Mesodermal cell (in vitro differentiated cells): ENCODE measurements around the gene NES.
A peak's percentile ranks its signal among the peaks of the same experiment; 100 is the strongest.

ENCODE experiments used
- H3K27ac ChIP-seq: 2 replicates; pipeline ENCODE4 v1.7.0; 2013; ENCODE audit warnings: mild to moderate bottlenecking, low read depth, low read length, moderate library complexity; ENCODE audit not compliant: severe bottlenecking
- H3K36me3 ChIP-seq: 2 replicates; pipeline ENCODE4 v1.7.1; 2013; ENCODE audit warnings: mild to moderate bottlenecking, low read length, moderate library complexity; ENCODE audit not compliant: control insufficient read depth, insufficient read depth
- H3K4me1 ChIP-seq: one replicate; pipeline ENCODE4 v1.7.1; 2013; ENCODE audit warnings: mild to moderate bottlenecking, low read length; ENCODE audit not compliant: insufficient read depth, control insufficient read depth, poor library complexity, severe bottlenecking
- H3K4me3 ChIP-seq: 2 replicates; pipeline ENCODE4 v1.7.0; 2013; ENCODE audit warnings: low read length, control low read depth, mild to moderate bottlenecking; ENCODE audit not compliant: insufficient read depth, poor library complexity, severe bottlenecking; ENCODE audit errors: extremely low read depth
- H3K9me3 ChIP-seq: 2 replicates; pipeline ENCODE4 v1.7.1; 2013; ENCODE audit warnings: mild to moderate bottlenecking, low read length, moderate library complexity; ENCODE audit not compliant: control insufficient read depth
- WGBS, 2 experiments: methylation state at CpG; one replicate each; pipeline ENCODE4 v1.1.5; 2013; ENCODE audit warnings: missing lambda C conversion rate in 2 of 2; ENCODE audit not compliant: insufficient coverage in 2 of 2; 5-methylcytosine and 5-hydroxymethylcytosine counted together

NES gene

GRCh38 chr1:156659988-156660751 is 17.0 kb downstream of the NES start:
- H3K9me3 ChIP-seq: no peaks in the 10 kb centered on the region
- peak overlapping the region; percentile 97 for H3K27ac ChIP-seq
- 25 to 28% methylated on average over 23 to 27 of the region's 38 CpGs for WGBS, 2 experiments
- H3K4me3 ChIP-seq: peak overlapping the region; percentile 21
- H3K36me3 ChIP-seq: no peaks in the 10 kb centered on the region
- peaks cover 68% of the 10 kb centered on the region for H3K4me1 ChIP-seq

GRCh38 chr1:156659661-156659987 is 17.6 kb downstream of the NES start:
- no peak overlapping the region for H3K4me3 ChIP-seq
- peaks cover 64% of the 10 kb centered on the region for H3K4me1 ChIP-seq
- H3K9me3 ChIP-seq: no peaks in the 10 kb centered on the region
- no peaks in the 10 kb centered on the region for H3K36me3 ChIP-seq
- H3K27ac ChIP-seq: no peak overlapping the region
- 31 to 45% methylated on average over 5 to 6 of the region's 6 CpGs for WGBS, 2 experiments

DNA sequence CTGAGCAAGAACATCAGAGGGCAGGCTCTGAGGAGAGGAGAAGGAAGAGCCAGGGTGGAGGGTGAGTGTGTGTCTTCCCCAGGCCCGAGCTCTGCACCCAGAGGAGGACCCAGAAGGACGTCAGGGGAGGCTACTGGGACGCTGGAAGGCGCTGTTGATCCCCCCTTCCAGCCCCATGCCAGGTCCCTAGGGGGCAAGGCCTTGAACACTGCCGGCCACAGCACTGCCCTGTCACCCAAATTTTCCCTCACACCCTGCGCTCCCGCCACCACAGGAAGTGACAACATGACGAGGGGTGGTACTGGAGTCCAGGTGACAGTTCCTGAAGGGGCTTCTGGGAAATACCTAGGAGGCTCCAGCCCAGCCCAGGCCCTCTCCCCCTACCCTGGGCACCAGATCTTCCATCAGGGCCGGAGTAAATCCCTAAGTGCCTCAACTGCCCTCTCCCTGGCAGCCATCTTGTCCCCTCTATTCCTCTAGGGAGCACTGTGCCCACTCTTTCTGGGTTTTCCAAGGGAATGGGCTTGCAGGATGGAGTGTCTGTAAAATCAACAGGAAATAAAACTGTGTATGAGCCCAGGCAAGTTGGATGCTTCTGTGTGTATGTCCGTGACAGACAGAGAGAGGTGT is 18.1 kb downstream of the NES start:
- H3K27ac ChIP-seq: no peak overlapping the region
- H3K36me3 ChIP-seq: no peaks in the 10 kb centered on the region
- WGBS, 2 experiments: 90 to 91% methylated on average over 5 to 9 of the region's 10 CpGs
- peaks cover 58% of the 10 kb centered on the region for H3K4me1 ChIP-seq
- H3K4me3 ChIP-seq: no peak overlapping the region
- H3K9me3 ChIP-seq: no peaks in the 10 kb centered on the region

- peaks cover 54% of the 10 kb centered on the region for H3K4me1 ChIP-seq
- H3K36me3 ChIP-seq: no peaks in the 10 kb centered on the region
- no peaks in the 10 kb centered on the region for H3K9me3 ChIP-seq
- WGBS, 2 experiments: 91 to 92% methylated on average over 14 of the region's 14 CpGs
- H3K27ac ChIP-seq: no peak overlapping the region
- no peak overlapping the region for H3K4me3 ChIP-seq
These were observed 18.7 kb downstream of the NES start for GRCh38 chr1:156658496-156658895.

- peaks cover 47% of the 10 kb centered on the region for H3K4me1 ChIP-seq
- H3K9me3 ChIP-seq: no peaks in the 10 kb centered on the region
- no peak overlapping the region for H3K4me3 ChIP-seq
- WGBS, 2 experiments: 34 to 54% methylated on average over 8 to 15 of the region's 15 CpGs
- H3K27ac ChIP-seq: no peak overlapping the region
- H3K36me3 ChIP-seq: no peaks in the 10 kb centered on the region
These were observed 19.4 kb downstream of the NES start for GRCh38 chr1:156657741-156658319.

DNA sequence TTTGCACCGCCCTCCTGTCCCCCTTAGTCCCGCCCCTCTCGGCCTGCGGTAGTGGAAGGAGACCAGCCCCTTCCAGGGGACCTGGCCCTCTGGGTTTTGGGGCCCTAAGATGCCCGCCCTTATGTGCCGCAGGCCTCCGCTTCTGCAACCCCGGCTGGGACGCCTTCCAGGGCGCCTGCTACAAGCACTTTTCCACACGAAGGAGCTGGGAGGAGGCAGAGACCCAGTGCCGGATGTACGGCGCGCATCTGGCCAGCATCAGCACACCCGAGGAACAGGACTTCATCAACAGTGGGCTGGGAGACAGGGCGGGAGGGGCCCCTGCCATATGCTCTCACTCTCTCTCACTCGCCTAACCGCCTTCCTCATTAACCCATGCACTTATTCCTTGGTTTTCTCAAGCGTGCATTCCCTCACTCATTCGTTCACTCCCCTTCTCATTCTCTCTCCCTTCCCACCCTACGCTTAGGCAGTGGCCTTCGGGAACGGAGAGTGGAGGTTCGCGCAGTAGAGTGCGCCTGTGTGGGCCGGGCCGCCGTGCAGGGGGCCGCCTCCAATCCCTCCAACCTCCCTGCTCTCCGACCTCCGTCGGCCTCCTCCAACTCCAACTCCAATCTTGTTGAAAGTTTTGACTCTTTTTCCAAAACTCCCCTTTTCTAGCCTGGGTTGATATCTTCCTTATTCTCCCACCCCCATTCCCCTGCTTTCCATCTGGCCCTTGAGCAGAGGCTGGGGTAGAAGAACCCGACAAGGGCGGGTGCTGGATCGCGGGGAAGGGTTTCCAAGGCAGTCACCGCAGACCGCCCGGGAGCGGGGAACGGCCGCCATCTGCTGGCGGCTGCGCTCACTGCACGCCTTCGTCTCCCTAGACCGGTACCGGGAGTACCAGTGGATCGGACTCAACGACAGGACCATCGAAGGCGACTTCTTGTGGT is 20.1 kb downstream of the NES start:
- peak overlapping the region; percentile 16 for H3K4me3 ChIP-seq
- 19 to 22% methylated on average over 43 to 53 of the region's 54 CpGs for WGBS, 2 experiments
- H3K4me1 ChIP-seq: peaks cover 40% of the 10 kb centered on the region
- no peaks in the 10 kb centered on the region for H3K9me3 ChIP-seq
- no peaks in the 10 kb centered on the region for H3K36me3 ChIP-seq
- no peak overlapping the region for H3K27ac ChIP-seq

DNA sequence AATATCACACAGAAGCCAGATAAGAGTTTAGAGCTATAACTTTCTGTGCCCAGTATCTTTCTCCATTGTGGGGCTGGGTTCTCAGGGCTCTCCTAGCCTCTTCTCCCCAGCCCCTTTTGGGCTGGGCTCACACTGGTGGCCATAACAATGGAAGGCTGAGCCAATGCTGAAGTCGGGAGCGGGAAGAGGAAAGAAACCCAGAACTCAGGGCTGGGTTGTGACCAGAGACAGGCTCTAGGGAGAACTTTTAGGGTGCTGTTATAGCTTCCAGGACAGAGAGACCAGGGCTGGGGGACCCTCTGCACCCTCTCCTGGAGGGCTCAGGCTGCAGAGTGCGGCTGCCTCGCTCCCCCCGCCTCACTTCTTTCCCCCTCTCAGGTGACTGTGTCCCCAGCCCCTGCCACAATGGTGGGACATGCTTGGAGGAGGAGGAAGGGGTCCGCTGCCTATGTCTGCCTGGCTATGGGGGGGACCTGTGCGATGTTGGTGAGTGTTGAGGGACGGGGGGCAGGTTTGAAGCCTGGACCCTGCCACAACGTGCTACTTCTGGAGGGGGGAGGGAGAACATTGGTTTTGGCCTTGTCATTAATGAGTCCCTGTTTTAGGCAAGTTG is 21.2 kb downstream of the NES start:
- WGBS, 2 experiments: 50 to 80% methylated on average over 3 to 4 of the region's 9 CpGs
- Histone ChIP-seq H3K36me3 (no peaks in the 10 kb centered on the region), H3K27ac (no peak overlapping the region), H3K4me3 (no peak overlapping the region), H3K4me1 (peaks cover 29% of the 10 kb centered on the region), H3K9me3 (no peaks in the 10 kb centered on the region)

GRCh38 chr1:156655151-156655903 is 21.9 kb downstream of the NES start:
- peaks cover 22% of the 10 kb centered on the region for H3K4me1 ChIP-seq
- no peak overlapping the region for H3K27ac ChIP-seq
- WGBS, 2 experiments: 64 to 80% methylated on average over 2 of the region's 2 CpGs
- no peaks in the 10 kb centered on the region for H3K9me3 ChIP-seq
- H3K4me3 ChIP-seq: no peak overlapping the region
- H3K36me3 ChIP-seq: no peaks in the 10 kb centered on the region

- Histone ChIP-seq H3K36me3 (no peaks in the 10 kb centered on the region), H3K4me3 (no peak overlapping the region), H3K9me3 (no peaks in the 10 kb centered on the region), H3K4me1 (peaks cover 19% of the 10 kb centered on the region), H3K27ac (no peak overlapping the region)
- WGBS, 2 experiments: 57% methylated on average over 1 of the region's 1 CpG; no CpG with 5 or more reads in 1 of the 2 experiments
These were observed 22.5 kb downstream of the NES start for GRCh38 chr1:156654700-156655099.

GRCh38 chr1:156652992-156653355 is 24.2 kb downstream of the NES start:
- no peaks in the 10 kb centered on the region for H3K36me3 ChIP-seq
- no peaks in the 10 kb centered on the region for H3K9me3 ChIP-seq
- H3K4me3 ChIP-seq: no peak overlapping the region
- H3K4me1 ChIP-seq: peaks cover 13% of the 10 kb centered on the region
- H3K27ac ChIP-seq: no peak overlapping the region
- 77 to 86% methylated on average over 6 to 8 of the region's 9 CpGs for WGBS, 2 experiments
